ENCODE data around the gene IGSF8. TPM values are rescaled to one million over a fixed set of nuclear protein-coding genes. Genes with fewer than 3 reads are reported as not detected.

The IGSF8 gene
- total RNA-seq, 1 experiment from 2014 or later = 35.6 TPM

DNA sequence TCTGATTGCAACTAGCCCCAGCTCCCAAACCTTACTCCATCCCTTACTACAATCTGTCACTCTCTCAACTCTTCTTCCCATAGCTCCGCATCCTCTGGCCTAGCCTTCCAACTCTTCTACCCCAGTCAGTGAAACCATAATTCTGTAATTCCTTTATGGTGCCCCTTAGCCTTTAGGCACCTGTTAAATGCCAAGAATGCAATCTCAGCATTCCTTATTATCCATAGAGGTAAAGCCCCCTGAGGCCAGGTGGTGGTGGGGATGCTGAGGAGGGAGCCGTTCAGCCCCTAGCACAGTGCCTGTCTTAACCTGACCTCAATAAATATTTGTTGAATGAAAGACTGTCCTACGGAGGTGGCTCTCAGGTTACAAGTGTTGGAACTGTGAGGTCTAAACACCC lies 31.1 kb upstream of the IGSF8 start (continued):
- TF ChIP-seq ZNF274 (IDR thresholded peaks at IDR 0.05; ENCODE audit: low read depth, low read length) (no peak), SIN3A (IDR thresholded peaks at IDR 0.05; ENCODE audit: low read depth) (no peak)

DNA sequence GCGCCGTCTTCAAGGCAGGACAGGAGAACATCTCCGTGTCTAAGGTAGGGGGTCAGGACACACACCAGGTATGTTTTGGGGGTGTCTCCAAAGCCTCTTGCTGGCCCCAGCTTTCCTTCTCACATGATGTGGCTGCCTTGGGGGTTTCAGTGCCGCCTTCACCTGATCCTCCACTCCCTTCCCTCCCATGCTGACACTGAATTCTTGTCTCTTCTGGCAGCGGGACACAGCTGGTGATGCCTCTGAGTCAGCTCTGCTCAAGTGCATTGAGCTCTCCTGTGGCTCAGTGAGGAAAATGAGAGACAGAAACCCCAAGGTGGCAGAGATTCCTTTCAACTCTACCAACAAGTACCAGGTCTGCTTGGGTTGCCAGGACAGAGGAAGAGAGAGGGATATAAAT lies 30.6 kb upstream of the IGSF8 start:
- ChIA-PET POLR2A (no interaction called here), CTCF (no interaction called here), RAD21 (ENCODE audit: low non-redundant PET in 1 of 2, low total read pairs in 2 of 2, uncharacterized antibody in 2 of 2, unreplicated experiment in 2 of 2) (no interaction called here)
- no peak for ATAC-seq
- intact Hi-C loops (cut with micrococcal nuclease) = no loop called here
- Histone ChIP-seq H4K20me1 (ENCODE audit: insufficient read depth) (no peaks in the 10 kb centered on the region), H3K27ac (ENCODE audit: low read depth, low read length) (no peak overlapping the region), H3K4me3 (replicated peaks in 1 of 2; ENCODE audit: low read depth in 1 of 2, low read length in 2 of 2) (no peak overlapping the region), H2AFZ (ENCODE audit: low read depth, low read length, poor library complexity, severe bottlenecking) (no peak overlapping the region), H3K79me2 (ENCODE audit: insufficient read depth, low read length) (no peaks in the 10 kb centered on the region), H3K4me1 (ENCODE audit: control insufficient read depth in 1 of 2, insufficient read depth in 2 of 2, low read length in 2 of 2) (peaks cover 15 to 29% of the 10 kb centered on the region in 2 experiments), H3K9me2 (ENCODE audit: insufficient read depth) (0 out of 2 replicates have a peak, but pooled peaks cover 2% of the 10 kb centered on the region), H3K9ac (ENCODE audit: low read length) (no peak overlapping the region), H3K27me3 (ENCODE audit: insufficient read depth, low read length) (no peaks in the 10 kb centered on the region), H3K9me3 (ENCODE audit: control insufficient read depth in 1 of 2, insufficient read depth in 1 of 2, low read depth in 1 of 2, low read length in 2 of 2) (no peaks in the 10 kb centered on the region), H3K36me3 (ENCODE audit: control insufficient read depth in 1 of 2, insufficient read depth in 2 of 2, low read length in 2 of 2) (no peaks in the 10 kb centered on the region), H3K4me2 (ENCODE audit: low read length) (no peak overlapping the region)
- DNase-seq (ENCODE audit: low read depth, low spot score) = no peak
- no TSS peak for BruUV-seq (replicated peaks)
- TF ChIP-seq YY1 (IDR thresholded peaks at IDR 0.05; ENCODE audit: extremely low read depth, insufficient replicate concordance, low read depth, low read length) = no peak
- no peak for TF ChIP-seq CEBPB (IDR thresholded peaks at IDR 0.05; ENCODE audit: low read depth)
- TF ChIP-seq, protein P1, sequence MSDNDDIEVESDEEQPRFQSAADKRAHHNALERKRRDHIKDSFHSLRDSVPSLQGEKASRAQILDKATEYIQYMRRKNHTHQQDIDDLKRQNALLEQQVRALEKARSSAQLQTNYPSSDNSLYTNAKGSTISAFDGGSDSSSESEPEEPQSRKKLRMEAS (IDR thresholded peaks at IDR 0.05) = no peak
- TF ChIP-seq RAD21 (IDR thresholded peaks at IDR 0.05; ENCODE audit: low read depth) = no peak
- TF ChIP-seq POLR2AphosphoS5 (IDR thresholded peaks at IDR 0.05; ENCODE audit: low read depth, low read length) = no peak
- no peak for TF ChIP-seq ZNF274 (IDR thresholded peaks at IDR 0.05; ENCODE audit: low read depth, low read length)
- TF ChIP-seq, protein P2, sequence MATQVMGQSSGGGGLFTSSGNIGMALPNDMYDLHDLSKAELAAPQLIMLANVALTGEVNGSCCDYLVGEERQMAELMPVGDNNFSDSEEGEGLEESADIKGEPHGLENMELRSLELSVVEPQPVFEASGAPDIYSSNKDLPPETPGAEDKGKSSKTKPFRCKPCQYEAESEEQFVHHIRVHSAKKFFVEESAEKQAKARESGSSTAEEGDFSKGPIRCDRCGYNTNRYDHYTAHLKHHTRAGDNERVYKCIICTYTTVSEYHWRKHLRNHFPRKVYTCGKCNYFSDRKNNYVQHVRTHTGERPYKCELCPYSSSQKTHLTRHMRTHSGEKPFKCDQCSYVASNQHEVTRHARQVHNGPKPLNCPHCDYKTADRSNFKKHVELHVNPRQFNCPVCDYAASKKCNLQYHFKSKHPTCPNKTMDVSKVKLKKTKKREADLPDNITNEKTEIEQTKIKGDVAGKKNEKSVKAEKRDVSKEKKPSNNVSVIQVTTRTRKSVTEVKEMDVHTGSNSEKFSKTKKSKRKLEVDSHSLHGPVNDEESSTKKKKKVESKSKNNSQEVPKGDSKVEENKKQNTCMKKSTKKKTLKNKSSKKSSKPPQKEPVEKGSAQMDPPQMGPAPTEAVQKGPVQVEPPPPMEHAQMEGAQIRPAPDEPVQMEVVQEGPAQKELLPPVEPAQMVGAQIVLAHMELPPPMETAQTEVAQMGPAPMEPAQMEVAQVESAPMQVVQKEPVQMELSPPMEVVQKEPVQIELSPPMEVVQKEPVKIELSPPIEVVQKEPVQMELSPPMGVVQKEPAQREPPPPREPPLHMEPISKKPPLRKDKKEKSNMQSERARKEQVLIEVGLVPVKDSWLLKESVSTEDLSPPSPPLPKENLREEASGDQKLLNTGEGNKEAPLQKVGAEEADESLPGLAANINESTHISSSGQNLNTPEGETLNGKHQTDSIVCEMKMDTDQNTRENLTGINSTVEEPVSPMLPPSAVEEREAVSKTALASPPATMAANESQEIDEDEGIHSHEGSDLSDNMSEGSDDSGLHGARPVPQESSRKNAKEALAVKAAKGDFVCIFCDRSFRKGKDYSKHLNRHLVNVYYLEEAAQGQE (IDR thresholded peaks at IDR 0.05; ENCODE audit: low read depth) = no peak
- TF ChIP-seq TCF7L2 (IDR thresholded peaks at IDR 0.05; ENCODE audit: borderline replicate concordance, extremely low read depth, insufficient read depth, insufficient read length) = no peak
- TF ChIP-seq, protein P3, sequence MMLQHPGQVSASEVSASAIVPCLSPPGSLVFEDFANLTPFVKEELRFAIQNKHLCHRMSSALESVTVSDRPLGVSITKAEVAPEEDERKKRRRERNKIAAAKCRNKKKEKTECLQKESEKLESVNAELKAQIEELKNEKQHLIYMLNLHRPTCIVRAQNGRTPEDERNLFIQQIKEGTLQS (IDR thresholded peaks at IDR 0.05) = no peak
- TF ChIP-seq EZH2phosphoT487 (IDR thresholded peaks at IDR 0.05; ENCODE audit: borderline replicate concordance) = no peak
